Fibroblast of skin of left quadriceps (primary cell): Measurements from ENCODE around the gene SLC6A13.

ENCODE experiments used
- DNase-seq, 2 experiments: peaks; one replicate each; pipeline ENCODE4 v3.0.0-alpha.2; 2013; ENCODE audit warnings: low read depth in 2 of 2

The SLC6A13 gene

GRCh38 chr12:214003-214741, 48.5 kb downstream of the SLC6A13 start, which contains the start of gene SLC6A12:
Gene SLC6A12, minus strand, starts transcription at chr12:214157. Its CDS starts 4,171 bp downstream, at chr12:209986.
- DNase-seq: no peak

DNA sequence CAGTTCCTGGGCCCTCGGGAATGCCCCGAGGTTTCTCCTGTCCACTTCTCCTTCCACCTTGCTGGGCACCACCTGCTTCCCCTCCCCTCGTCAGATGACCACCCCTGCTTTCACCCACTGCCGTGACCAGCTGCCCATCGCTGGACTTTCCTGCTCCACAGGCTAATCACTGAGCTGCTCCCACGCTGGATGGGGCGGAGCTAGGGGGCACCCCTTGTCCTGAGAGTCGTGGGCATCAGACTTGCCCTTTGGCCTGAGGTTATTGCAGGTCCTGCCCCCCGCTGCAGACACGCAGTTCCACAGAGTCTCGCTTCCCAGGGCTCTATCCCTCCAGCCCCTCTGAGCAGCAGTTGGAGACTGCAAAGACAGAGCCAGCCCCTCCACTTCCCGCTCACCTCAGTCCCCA, 49.1 kb downstream of the SLC6A13 start:
- no peak for DNase-seq

GRCh38 chr12:212715-213526, 49.7 kb downstream of the SLC6A13 start:
- no peak for DNase-seq

DNA sequence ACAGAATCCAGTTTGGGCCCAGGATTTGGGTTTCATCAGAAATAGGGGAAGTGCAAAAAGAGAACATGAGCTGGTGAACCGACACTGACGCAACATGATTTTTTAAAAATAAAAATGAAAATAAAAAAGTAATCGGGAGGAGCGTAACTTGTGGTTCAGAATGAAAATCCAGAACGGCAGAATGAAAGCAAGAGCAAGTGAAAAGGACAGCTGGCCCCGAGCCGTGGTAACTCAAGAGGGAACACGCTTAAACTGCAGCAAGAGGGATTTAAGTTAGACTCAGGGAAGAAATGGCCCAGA, 50.3 kb downstream of the SLC6A13 start:
- no peak for DNase-seq

GRCh38 chr12:211639-212414, 50.8 kb downstream of the SLC6A13 start:
- no peak for DNase-seq

GRCh38 chr12:211142-211465, 51.5 kb downstream of the SLC6A13 start:
- DNase-seq: no peak

- DNase-seq: no peak
These were observed 52.1 kb downstream of the SLC6A13 start for GRCh38 chr12:210277-211141.

DNA sequence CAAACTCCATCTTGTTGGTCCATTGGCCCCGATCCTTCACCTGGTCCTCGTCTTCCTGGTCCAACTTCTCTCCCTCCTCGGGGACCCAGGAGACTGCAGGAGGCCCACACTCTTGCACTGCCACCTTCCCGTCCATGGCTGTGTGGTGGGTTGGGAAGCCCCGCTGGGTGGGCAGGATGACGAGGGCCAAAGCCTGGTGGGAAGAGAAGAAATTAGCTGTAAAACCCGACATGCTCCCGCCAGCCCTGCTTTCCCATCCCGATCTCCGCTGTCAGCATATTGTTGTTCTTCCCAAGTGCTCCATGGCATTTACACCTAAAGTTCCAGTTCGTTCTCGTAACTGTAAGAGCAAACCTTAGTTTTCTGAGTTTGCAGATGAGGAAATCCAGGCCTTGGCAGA, 52.8 kb downstream of the SLC6A13 start:
- DNase-seq: no peak

DNA sequence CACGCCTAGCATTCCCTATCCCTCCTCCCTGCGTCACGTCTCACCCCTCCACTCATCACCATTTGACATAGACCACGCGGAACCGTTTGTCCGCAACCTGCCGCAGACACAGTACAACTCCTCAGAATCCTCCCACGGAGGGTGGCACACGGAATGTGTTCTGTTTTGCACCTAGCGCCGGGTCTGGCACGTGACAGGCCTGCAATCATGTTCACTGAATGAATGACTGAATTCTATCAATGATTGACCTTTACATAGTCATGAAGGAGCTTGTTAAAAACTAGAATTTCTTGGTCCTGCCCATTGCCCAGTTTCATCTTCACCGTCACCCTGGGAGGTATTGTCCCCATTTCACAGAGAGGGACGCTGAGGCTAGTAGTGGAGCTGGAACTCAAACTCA, 53.4 kb downstream of the SLC6A13 start:
- no peak for DNase-seq

- DNase-seq: no peak
These were observed 53.8 kb downstream of the SLC6A13 start for GRCh38 chr12:208813-209212.

GRCh38 chr12:207804-208203, 54.8 kb downstream of the SLC6A13 start:
- DNase-seq: no peak

DNA sequence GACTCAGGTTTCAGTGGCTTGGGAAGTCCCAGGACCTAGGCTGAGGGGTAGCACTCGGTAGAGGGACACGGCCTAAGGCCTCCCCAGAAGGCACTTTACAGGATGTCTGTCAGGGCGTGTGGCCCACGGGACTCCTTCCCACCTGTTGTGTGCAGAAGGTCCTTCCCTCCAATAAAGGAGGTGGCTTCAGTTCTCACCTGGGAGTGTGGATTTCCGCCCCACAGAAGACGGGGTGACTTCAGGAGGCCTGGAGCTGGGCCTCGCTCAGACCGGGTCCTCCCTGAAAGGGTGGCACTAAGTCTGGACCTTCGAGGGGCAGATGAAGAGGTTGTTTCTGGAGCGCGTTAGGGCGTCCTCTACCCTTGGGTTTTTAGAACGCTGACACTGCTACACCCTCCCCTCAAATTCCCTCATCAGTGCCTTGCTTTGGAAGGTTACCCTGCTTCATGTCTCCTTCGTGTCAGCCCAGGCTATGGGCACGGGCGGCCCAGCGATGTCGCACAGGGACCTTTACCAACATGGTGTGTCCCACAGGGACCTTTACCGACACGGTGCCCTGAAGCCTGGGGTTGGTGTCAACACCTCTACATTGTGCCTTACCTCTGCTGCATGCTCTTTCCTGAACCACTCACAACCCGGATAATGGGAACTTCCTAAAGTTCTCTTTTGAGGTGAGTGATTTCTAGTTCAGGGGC, 55.7 kb downstream of the SLC6A13 start:
- no peak for DNase-seq

DNA sequence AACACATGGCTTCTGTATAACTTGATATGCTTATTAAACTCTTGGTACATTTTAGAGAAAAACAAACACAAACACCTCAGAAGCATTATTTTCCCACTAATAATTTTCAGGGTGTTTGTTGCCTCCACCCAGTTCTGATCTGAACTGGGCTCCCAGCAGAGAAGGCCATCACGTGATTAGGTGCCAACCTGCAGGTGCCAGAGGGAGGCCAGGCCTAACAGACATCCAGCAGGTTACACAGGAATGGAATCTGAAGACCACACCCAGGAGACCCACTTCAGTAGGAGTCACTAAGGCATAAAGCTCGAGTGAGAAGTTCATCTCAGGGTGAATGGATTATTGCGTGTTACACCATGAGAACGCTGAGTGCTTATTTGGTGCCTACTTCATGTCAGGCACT, 57.6 kb downstream of the SLC6A13 start:
- DNase-seq: no peak

- no peak for DNase-seq
These were observed 58.4 kb downstream of the SLC6A13 start for GRCh38 chr12:204261-204678.

DNA sequence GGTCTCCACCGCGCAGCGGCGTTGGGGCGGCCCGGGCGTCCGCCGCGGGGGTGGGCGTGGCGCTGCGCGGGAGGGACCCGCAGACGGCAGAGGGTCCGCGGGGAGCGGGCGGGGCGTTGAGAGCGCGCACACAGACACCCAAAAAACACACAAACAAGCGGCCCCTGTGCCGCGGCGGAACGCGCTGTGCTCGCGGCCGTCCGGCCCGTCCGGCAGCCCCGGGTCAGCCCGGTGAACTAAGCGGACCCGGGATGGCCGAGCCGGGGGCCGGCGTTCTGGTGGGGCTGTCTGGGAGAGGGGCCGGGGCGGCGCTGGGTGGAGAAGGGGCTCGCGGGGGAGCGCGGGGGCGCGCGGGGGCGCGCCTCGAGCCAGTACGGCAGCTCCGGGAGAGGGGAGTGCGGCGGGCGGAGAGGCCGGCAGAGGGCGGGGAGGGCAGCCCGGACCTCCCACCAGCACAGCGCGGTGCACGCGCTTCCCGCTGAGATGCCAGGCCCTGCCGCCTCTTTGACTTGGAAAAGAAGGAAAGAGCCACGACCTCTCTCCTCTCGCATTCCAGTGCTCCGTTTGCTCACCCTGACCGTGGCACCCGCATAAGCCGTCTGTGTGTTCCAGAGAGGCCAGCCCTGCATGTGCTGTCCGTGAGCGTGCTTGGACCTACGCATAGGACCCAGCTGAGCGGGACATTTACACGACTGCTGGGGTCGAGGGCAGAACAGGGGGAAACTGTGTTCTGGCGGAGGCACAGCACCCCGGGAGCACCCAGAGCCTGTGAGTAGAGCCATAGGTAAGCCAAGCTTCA, 59.0 kb downstream of the SLC6A13 start:
- DNase-seq: no peak

DNA sequence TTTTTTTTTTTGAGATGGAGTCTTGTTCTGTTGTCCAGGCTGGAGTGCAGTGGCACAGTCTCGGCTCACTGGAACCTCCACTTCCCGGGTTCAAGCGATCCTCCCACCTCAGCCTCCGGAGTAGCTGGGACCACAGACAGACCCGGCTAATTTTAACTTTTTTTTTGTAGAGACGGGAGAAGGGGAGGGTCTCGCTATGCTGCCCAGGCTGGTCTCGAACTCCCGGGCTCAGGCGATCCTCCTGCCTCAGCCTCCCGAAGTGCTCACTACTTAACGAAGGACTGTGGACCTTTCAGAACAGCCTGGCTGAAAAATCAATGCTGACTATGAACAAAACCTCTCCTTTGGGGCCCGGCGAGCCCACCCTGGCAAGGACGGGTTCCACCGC, 59.6 kb downstream of the SLC6A13 start:
- no peak for DNase-seq

- DNase-seq: no peak
These were observed 60.4 kb downstream of the SLC6A13 start for GRCh38 chr12:202081-202731.

GRCh38 chr12:201361-201760, 61.3 kb downstream of the SLC6A13 start:
- no peak for DNase-seq

- no peak for DNase-seq
These were observed 63.9 kb downstream of the SLC6A13 start for GRCh38 chr12:198705-199104.
